Measurements from ENCODE around the gene FAM184A.
"Not testable (repeated sequence)": the region's sequence is repeated elsewhere in the genome, so short reads cannot be mapped to it uniquely, and the experiment has no call there.

Gene FAM184A, protein sequence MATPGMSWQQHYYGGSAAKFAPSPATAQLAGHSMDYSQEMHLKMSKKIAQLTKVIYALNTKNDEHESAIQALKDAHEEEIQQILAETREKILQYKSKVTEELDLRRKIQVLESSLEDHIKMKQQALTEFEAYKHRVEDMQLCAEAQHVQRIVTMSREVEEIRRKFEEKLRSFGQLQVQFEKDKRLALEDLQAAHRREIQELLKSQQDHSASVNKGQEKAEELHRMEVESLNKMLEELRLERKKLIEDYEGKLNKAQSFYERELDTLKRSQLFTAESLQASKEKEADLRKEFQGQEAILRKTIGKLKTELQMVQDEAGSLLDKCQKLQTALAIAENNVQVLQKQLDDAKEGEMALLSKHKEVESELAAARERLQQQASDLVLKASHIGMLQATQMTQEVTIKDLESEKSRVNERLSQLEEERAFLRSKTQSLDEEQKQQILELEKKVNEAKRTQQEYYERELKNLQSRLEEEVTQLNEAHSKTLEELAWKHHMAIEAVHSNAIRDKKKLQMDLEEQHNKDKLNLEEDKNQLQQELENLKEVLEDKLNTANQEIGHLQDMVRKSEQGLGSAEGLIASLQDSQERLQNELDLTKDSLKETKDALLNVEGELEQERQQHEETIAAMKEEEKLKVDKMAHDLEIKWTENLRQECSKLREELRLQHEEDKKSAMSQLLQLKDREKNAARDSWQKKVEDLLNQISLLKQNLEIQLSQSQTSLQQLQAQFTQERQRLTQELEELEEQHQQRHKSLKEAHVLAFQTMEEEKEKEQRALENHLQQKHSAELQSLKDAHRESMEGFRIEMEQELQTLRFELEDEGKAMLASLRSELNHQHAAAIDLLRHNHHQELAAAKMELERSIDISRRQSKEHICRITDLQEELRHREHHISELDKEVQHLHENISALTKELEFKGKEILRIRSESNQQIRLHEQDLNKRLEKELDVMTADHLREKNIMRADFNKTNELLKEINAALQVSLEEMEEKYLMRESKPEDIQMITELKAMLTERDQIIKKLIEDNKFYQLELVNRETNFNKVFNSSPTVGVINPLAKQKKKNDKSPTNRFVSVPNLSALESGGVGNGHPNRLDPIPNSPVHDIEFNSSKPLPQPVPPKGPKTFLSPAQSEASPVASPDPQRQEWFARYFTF

GRCh38 chr6:119078376-119079282 lies at the start of gene FAM184A:
Gene FAM184A (minus strand): TSS chr6:119078664. CDS start chr6:119078299, 365 bp downstream.
- DNase-seq, result peak; percentile 80

GRCh38 chr6:119127627-119128026 lies 49.2 kb upstream of the FAM184A start:
- no peak for DNase-seq

DNA sequence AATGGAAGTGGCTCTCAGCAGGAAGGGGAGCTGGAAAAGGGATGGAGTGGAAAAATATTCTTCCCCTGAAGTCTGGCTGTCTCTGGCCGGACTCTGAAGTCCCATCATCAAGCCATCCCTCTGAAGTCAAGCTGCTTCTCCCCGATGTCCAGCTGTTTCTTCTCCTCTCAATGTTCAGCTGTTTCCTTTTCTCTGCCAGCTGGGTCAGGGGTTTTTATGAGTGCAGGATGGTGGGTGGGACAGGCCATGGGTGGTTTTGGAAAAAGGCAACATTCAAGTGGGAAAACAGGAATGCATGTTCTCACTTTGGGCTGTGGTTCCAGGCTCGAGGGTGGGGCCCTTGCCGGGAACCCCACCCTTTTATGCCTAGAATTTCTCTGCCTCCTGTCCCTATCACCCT lies 48.4 kb upstream of the FAM184A start:
- DNase-seq, result no peak

GRCh38 chr6:119126140-119126539 lies 47.7 kb upstream of the FAM184A start:
- DNase-seq, result no peak

DNA sequence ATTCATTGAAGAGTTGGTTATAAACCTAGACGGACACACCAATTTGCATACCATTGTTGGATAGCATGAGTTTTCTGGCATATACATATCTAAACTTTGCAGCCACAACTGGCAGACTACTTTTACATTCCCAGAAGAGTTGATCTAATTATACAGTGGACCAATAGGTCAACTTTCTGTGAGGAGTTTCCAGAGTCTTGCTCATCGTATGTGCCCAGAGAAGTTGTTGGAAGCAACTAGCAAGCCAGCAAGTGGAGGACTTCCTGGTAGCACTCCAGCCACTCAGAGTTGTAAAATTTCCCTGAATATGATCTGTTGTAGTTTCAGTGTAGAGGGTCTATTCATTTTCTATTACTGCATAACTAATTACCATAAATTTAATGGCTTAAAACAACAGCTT lies 47.1 kb upstream of the FAM184A start:
- no peak for DNase-seq

DNA sequence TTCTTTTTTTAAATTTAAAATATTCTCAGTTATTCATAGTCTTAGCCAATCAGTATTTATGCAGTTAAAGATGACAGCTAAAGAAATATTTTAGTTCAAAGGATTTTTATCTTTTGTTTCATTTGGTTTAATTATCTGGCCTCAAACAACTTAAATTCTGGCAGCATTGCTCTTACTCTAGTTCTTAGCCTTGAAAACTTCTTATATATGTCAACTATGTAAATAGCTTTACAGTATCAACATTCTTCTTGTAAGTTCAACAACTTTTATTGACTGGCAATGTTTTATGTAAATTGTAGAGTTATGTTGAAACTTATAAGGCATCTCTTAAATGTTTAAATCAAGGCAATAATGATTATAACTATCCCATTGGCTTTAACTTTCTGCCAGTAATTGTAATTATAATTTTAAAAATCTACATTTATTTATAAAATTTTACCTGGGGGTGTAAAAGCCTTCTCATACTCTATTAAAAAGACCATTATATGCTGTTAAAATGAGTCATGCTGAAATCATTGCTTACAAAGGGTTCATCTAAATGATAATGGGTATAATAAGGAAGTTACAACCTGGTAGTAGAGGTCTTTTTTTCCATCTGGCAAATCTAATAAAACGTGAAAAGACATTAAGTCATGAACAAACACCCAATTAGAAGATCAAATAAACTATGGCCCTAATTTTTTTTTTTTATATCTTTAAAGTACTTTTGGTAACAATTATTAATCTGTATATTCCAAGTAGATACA lies 45.8 kb upstream of the FAM184A start:
- no peak for DNase-seq

GRCh38 chr6:119122336-119122735 lies 43.9 kb upstream of the FAM184A start:
- no peak for DNase-seq

GRCh38 chr6:119121367-119121766 lies 42.9 kb upstream of the FAM184A start:
- no peak for DNase-seq

DNA sequence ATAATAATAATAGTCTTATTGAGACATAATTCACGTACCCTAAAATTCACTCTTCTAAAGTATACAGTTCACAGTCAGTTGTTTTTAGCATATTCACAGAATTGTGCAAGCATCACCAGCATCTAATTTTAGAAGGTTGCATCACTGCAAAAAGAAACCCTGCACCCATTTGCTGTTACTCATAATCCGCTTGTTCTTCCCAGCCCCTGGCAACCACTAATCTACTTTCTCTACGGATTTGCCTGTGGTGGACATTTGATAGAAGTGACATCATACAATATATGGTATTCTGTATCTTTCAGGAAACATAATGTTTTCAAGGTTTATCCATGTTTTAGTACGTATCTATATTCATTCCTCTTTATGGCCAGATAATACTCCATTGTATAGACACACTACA lies 41.5 kb upstream of the FAM184A start:
- no peak for DNase-seq

DNA sequence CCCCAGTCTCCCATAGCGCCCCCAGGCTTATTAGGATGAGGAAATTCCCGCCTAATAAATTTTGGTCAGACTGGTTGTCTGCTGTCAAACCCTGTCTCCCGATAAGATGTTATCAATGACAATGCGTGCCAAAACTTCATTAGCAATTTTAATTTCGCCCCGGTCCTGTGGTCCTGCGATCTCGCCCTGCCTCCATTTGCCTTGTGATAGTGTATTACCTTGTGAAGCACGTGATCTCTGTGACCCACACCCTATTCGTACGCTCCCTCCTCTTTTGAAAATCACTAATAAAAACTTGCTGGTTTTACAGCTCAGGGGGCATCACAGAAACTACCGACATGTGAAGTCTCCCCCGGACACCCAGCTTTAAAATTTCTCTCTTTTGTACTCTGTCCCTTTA lies 40.6 kb upstream of the FAM184A start:
- not testable (repeated sequence) for DNase-seq

GRCh38 chr6:119116712-119117281 lies 38.3 kb upstream of the FAM184A start:
- no peak for DNase-seq

DNA sequence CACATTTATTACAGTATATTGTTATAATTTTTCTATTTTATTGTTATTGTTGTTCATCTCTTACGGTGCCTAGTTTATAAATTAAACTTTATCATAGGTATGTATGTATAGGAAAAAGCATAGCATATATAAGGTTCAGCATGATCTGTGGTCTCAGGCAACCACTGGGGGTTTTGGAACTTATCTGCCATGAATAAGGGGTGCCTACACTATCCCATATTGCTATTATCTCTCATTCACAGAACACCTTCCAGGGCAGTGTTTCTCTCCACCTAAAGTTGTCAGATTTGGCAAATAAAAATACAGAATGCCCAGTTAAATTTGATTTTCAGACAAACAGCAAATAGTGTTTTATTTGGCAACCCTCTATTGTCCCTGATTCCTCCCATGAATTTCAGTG lies 35.5 kb upstream of the FAM184A start:
- DNase-seq, result no peak

GRCh38 chr6:119112812-119113530 lies 34.5 kb upstream of the FAM184A start:
- DNase-seq, result no peak

- DNase-seq, result peak; percentile 62
Measured at GRCh38 chr6:119110601-119111548, 32.4 kb upstream of the FAM184A start.

DNA sequence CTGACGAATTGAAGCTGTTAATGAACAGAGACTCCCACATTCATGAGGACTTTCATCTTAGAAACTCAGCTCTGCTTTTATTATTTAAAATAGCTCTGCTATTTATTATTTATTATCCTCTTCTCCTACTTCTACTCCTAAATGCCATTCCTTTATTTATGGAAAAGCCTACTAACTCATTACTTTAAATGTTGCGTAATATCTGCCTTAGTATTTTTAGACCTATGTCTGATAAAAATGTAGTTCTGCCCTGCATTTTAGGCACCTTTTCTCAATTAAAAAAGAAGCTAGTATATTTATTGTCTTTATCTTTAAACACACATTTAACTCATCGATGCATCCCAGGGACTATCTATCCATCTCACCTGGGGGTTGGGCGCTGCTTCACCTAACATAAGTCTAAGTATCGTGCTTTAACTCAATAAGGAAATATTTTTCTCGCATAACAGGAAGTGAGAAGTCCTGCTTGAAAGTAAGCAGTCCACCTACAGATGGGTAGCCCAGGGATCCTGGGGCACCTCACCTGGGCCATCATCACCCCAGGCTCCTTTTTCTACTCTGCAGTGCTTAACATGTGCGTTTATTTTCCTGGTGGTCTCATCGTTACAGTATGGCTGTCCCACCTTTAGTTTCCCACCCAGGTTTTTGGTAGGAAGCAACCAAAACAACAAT lies 31.3 kb upstream of the FAM184A start:
- DNase-seq, result peak; percentile 10

- no peak for DNase-seq
Measured at GRCh38 chr6:119108076-119108475, 29.6 kb upstream of the FAM184A start.

DNA sequence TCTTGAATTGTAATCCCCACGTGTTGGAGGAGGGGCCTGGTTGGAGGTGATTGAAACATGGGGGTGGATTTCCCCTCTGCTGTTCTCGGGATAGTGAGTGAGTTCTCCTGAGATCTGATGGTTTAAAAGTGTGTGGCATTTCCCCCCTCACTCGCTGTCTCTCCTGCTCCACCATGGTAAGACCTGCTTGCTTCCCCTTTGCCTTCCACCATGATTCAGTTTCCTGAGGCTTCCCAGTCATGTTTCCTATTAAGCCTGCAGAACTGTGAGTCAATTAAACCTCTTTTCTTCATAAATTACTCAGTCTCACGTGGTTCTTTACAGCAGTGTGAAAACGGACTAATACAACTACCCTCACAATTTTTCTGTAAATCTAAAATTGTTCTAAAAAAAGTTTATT lies 26.8 kb upstream of the FAM184A start:
- DNase-seq, result no peak

- no peak for DNase-seq
Measured at GRCh38 chr6:119102901-119103300, 24.4 kb upstream of the FAM184A start.

- DNase-seq, result no peak
Measured at GRCh38 chr6:119100115-119100514, 21.7 kb upstream of the FAM184A start.
